NCI-H345 (cell line): ENCODE data around the gene SPSB1.
"Not testable (repeated sequence)": the region's sequence is repeated elsewhere in the genome, so short reads cannot be mapped to it uniquely, and the experiment has no call there.

Source experiments
- DNase-seq: peaks from one replicate; lab custom pipeline; 2025; lab: John Stamatoyannopoulos, UW

SPSB1 gene

GRCh38 chr1:9366943-9367780 is 74.5 kb downstream of the SPSB1 start:
- no peak for DNase-seq

- DNase-seq = no peak
Measured at GRCh38 chr1:9367806-9368205, 75.1 kb downstream of the SPSB1 start.

GRCh38 chr1:9368356-9368755 is 75.7 kb downstream of the SPSB1 start:
- no peak for DNase-seq

- DNase-seq = no peak
Measured at GRCh38 chr1:9369964-9370788, 77.5 kb downstream of the SPSB1 start.

GRCh38 chr1:9371391-9371935 is 78.8 kb downstream of the SPSB1 start:
- no peak for DNase-seq

GRCh38 chr1:9371951-9372350 is 79.3 kb downstream of the SPSB1 start:
- no peak for DNase-seq

- peak; percentile 6 for DNase-seq
Measured at GRCh38 chr1:9373619-9374018, 80.9 kb downstream of the SPSB1 start.

- DNase-seq = no peak
Measured at GRCh38 chr1:9374748-9375341, 82.2 kb downstream of the SPSB1 start.

- DNase-seq = no peak
Measured at GRCh38 chr1:9375912-9376311, 83.2 kb downstream of the SPSB1 start.

- no peak for DNase-seq
Measured at GRCh38 chr1:9376430-9376829, 83.7 kb downstream of the SPSB1 start.

GRCh38 chr1:9376886-9377333 is 84.2 kb downstream of the SPSB1 start:
- no peak for DNase-seq

- DNase-seq = no peak
Measured at GRCh38 chr1:9378801-9379200, 86.1 kb downstream of the SPSB1 start.

- no peak for DNase-seq
Measured at GRCh38 chr1:9380711-9381110, 88.0 kb downstream of the SPSB1 start.

- no peak for DNase-seq
Measured at GRCh38 chr1:9382643-9383491, 90.2 kb downstream of the SPSB1 start.

GRCh38 chr1:9384128-9384527 is 91.4 kb downstream of the SPSB1 start:
- DNase-seq = no peak

GRCh38 chr1:9384751-9385245 is 92.1 kb downstream of the SPSB1 start:
- no peak for DNase-seq

- DNase-seq = not testable (repeated sequence)
Measured at GRCh38 chr1:9385392-9385791, 92.7 kb downstream of the SPSB1 start.

GRCh38 chr1:9385801-9386573 is 93.3 kb downstream of the SPSB1 start:
- no peak for DNase-seq

- DNase-seq = peak; percentile 80
Measured at GRCh38 chr1:9388335-9389180, 95.9 kb downstream of the SPSB1 start.

- DNase-seq = no peak
Measured at GRCh38 chr1:9389968-9390367, 97.3 kb downstream of the SPSB1 start.
